Measurements from ENCODE around the gene TRDMT1.
A peak's percentile ranks its signal among the peaks of the same experiment; 100 is the strongest.
"Not testable (repeated sequence)": the region's sequence is repeated elsewhere in the genome, so short reads cannot be mapped to it uniquely, and the experiment has no call there.

Gene TRDMT1

GRCh38 chr10:17120694-17121093 is 80.8 kb downstream of the TRDMT1 start:
- no peak for DNase-seq

GRCh38 chr10:17119845-17120244 is 81.6 kb downstream of the TRDMT1 start:
- intact Hi-C loops (cut with DNase I): no loop called here
- no peak for DNase-seq

More at GRCh38 chr10:17120694-17121093, 80.8 kb downstream of the TRDMT1 start:
- intact Hi-C loops (cut with DNase I): no loop called here

DNA sequence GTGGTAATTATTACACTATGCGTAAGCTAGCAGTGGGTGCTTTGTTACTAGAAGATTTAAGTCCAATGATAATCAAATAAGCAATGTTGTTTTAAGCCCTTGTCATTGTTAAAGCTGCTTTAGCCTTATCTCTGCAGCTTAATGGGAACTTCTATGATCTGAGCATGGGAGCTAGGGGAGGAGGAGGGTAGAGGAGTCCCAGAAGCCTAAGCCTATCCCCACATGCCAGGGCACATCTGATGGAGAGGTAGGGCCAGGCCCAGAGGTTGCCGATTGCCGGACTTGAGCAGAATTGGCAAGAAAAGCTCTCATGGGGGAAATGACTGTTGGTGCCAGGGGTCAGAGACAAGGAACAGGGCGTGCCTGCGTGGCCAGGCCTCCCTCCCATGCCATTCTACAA is 85.3 kb downstream of the TRDMT1 start:
- intact Hi-C loops (cut with DNase I): no loop called here

DNA sequence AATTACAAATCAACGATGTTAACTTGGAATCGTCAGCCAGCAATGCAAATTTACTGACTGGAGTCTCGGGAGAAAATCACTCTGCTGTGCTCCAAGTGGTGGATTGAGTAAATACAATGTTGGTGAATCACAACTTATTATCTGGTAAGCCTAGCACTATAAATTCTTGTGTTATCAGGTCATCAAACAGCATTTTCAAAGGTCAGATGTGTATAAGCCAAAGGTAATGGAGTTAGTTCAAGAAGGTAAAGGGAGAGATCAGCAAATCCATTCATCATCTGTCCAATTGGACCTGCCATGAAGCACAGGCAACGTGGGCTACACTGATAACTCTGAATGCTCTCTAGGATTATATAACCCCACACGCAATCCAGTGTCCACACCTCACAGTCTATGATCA is 85.8 kb downstream of the TRDMT1 start:
- no peak for DNase-seq
- intact Hi-C loops (cut with DNase I): no loop called here

More for the DNA sequence above, 85.3 kb downstream of the TRDMT1 start:
- DNase-seq: no peak

GRCh38 chr10:17114878-17115444 is 86.5 kb downstream of the TRDMT1 start:
- intact Hi-C loops (cut with DNase I); DNase-seq: not testable (repeated sequence)

GRCh38 chr10:17113889-17114540 is 87.5 kb downstream of the TRDMT1 start:
- intact Hi-C loops (cut with DNase I): no loop called here

DNA sequence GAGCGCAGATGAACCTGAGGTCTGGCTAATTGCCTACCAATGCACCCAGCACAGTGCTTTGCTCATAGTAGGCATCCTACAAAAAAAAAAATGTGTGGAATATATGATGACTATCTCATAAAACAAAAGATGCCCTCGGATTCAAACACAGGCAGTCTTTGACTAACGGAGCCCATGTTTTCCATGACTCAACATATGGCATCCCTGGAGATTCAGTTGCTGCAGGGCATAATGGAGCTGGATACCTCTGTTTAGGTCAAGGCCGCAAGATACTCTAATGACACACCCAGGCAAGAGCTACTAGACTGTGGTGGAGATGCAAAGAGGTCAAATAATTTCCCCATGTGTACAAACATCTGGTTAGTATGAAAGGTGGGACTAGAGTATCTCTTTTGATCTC is 88.1 kb downstream of the TRDMT1 start:
- no peak for DNase-seq
- intact Hi-C loops (cut with DNase I): no loop called here

More at GRCh38 chr10:17113889-17114540, 87.5 kb downstream of the TRDMT1 start:
- DNase-seq: peak in 36 of 42 donors; percentile 6 to 66 (median 32)

- no peak for DNase-seq
- intact Hi-C loops (cut with DNase I): no loop called here
Measured at GRCh38 chr10:17112566-17112965, 88.9 kb downstream of the TRDMT1 start.

GRCh38 chr10:17109475-17110207 is 91.8 kb downstream of the TRDMT1 start:
- intact Hi-C loops (cut with DNase I): no loop called here
- no peak for DNase-seq

DNA sequence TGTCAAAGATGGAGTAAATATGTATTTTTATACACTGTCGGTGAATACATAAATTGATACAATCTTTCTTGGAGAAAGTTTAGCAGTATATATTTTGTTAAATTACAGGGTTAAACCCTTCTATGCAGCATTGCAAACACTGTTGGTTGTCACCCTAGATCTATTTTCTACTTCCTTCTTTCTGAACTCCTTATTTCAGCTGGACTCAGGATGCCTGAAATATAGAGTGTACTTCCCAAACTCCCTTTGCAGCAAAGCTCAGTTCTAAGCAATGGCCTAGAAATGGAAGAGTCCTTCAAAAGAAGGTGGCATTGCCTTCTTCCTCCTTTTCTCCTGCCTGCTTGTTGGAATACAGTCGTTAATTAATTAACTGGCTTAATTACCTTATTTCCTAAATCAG is 92.4 kb downstream of the TRDMT1 start:
- intact Hi-C loops (cut with DNase I): no loop called here

DNA sequence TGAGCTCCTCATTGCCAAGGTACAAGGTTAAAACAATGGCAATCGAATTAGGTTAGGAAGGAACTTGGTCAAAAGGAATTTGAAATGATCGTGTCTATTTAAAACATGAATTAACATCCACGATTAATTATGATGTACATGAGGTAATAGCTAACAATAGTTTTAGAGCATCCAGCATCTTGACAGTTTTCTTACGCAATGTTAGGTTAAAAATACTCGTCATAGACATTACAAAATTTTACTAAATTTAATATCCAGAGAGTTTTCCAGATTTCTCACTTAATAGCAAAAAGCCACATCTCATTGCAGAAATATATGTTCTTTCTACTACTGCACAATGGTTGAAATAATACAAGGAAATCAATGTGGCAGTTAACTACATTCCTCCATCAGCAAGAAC is 94.5 kb downstream of the TRDMT1 start:
- no peak for DNase-seq
- intact Hi-C loops (cut with DNase I): no loop called here

More for the DNA sequence above, 92.4 kb downstream of the TRDMT1 start:
- DNase-seq: no peak

- no peak for DNase-seq
- intact Hi-C loops (cut with DNase I): no loop called here
Measured at GRCh38 chr10:17101910-17102266, 99.6 kb downstream of the TRDMT1 start.

DNA sequence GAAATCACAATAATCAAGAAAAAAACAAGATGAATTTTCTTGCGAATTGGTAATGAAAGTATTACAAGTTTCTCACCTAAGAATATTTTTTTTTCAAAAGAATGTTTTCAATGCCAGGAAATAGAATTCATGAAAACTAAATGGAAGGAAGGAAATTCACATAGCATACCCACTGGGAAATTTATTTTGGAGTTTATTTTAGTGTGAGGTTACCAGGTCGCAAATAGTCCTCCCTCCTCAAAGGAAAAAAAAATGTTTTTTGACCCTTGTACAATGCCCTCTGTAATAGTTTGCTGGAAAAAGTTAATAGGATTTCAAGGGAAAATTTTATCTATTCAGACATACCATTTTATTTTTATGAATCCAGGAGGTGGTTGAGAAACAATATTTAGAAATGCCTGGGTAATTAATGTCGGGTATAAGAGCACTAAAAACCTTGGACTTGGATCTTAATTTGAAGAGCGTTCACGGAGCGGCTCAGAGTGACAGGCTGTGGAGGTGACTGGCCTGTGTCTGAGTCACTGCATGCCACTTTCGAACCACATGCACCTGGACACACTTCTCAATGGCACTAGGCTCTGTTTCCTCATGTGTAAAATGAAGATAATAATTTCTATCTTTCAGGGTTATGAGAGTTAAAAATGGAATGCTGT is 100.1 kb downstream of the TRDMT1 start:
- no peak for DNase-seq
- intact Hi-C loops (cut with DNase I): no loop called here

- intact Hi-C loops (cut with DNase I): no loop called here
- DNase-seq: no peak
Measured at GRCh38 chr10:17100586-17100985, 100.9 kb downstream of the TRDMT1 start.

DNA sequence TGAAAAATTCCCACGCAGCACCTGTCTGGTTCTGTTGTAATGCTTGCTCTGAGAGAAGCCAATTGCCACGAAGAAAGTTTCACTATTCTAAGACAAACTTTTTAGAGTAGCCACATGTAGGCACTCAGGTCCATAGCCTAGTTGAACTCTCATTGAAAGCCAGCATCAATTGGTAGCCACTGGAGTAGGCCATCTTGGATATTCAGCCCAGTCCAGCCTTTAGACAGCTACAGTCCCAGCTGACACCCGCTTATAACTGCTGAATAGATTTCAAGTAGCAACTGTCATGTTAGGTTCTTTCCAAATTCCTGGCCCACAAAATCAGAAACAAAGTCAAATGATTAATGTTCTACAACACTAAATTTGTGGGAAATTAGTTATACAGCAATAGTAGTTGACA is 103.5 kb downstream of the TRDMT1 start:
- DNase-seq: no peak
- intact Hi-C loops (cut with DNase I): no loop called here

All from head of caudate nucleus (tissue), 42 donors.